K562 (cell line): ENCODE results near the gene AMH. TPM values are rescaled to one million over a fixed set of nuclear protein-coding genes. Genes with fewer than 3 reads are reported as not detected.

Experiments used
- DACH1 ChIP-seq: fragments of 450-650 bp; IDR thresholded peaks from 2 replicates; pipeline ENCODE4 v1.6.1; 2018; ENCODE audit not compliant: partially characterized antibody
- DPF2 ChIP-seq: fragments of 450-650 bp; IDR thresholded peaks from 2 replicates; pipeline ENCODE4 v1.6.1; 2016
- GABPA ChIP-seq: fragments of 200-800 bp; sonication (Bioruptor generic); conservative IDR thresholded peaks from 2 replicates; pipeline ENCODE4 v1.6.1; 2016; ENCODE audit warnings: low read depth, missing genetic modification characterization, missing compliant biosample characterization
- HMGN3 ChIP-seq: IDR thresholded peaks from 2 replicates; pipeline ENCODE4 v1.6.1; 2011; ENCODE audit warnings: borderline replicate concordance, low read depth, mild to moderate bottlenecking, mixed read lengths, low read length; ENCODE audit not compliant: insufficient read length; ENCODE audit errors: extremely low read depth
- KAT2B ChIP-seq: IDR thresholded peaks from one replicate; pipeline ENCODE4 v1.6.1; 2012; ENCODE audit warnings: low read depth, mild to moderate bottlenecking, control low read depth, inconsistent platforms, low read length, moderate library complexity
- MCM3 ChIP-seq: fragments of 450-650 bp; IDR thresholded peaks from 2 replicates; pipeline ENCODE4 v1.6.1; 2016
- SLC30A9 ChIP-seq: fragments of 250-450 bp; sonication (Bioruptor Pico); IDR thresholded peaks from 2 replicates; pipeline ENCODE4 v1.8.0; 2022; ENCODE audit warnings: mild to moderate bottlenecking, moderate library complexity
- ZBTB40 ChIP-seq, 2 experiments: fragments of 450-650 bp in 1 of 2; sonication (generic) in 1 of 2; formaldehyde crosslinking in 1 of 2; IDR thresholded peaks; 2 replicates each; pipeline versions ENCODE4 v1.7.1 to v1.9.0; 2016 to 2022; ENCODE audit warnings: inconsistent platforms in 1 of 2, mild to moderate bottlenecking in 1 of 2, missing genetic modification reagents in 1 of 2
- ZNF217 ChIP-seq: sonication (generic); formaldehyde crosslinking; IDR thresholded peaks from 2 replicates; pipeline ENCODE4 v1.8.0; 2022; ENCODE audit warnings: mild to moderate bottlenecking, missing genetic modification reagents
- ZNF232 ChIP-seq: sonication (generic); formaldehyde crosslinking; IDR thresholded peaks from 2 replicates; pipeline ENCODE4 v1.8.0; 2022; ENCODE audit warnings: mild to moderate bottlenecking, missing genetic modification reagents
- ZNF551 ChIP-seq: fragments of 250-450 bp; sonication (Bioruptor Pico); IDR thresholded peaks from 2 replicates; pipeline ENCODE4 v1.5.0; 2021; ENCODE audit warnings: mild to moderate bottlenecking, moderate library complexity
- polyA plus RNA-seq, 8 experiments: library from polyadenylated mRNA; depleted of rRNA in 4 of 8; stranded (reverse) in 5 of 8; unstranded in 3 of 8; fragments of >200 nt; fragmentation: Nextera tagmentation in 2 of 8; fragmentation: Illumina TruSeq in 1 of 8; extraction: Ambion mirVana in 2 of 8; extraction: Trizol in 1 of 8; gene quantifications; 2 replicates each; pipeline versions ENCODE4 v1.2.1 to v1.2.3, GENCODE V29; 2011 to 2014; ENCODE audit warnings: inconsistent platforms in 1 of 8, missing spikeins in 1 of 8
- total RNA-seq, 7 experiments: library from RNA; depleted of rRNA in 6 of 7; stranded (reverse); fragments of >200 nt in 6 of 7; fragmentation: Illumina TruSeq in 2 of 7; extraction: Trizol in 2 of 7; gene quantifications; 2 replicates each; pipeline versions ENCODE4 v1.2.1 to v1.2.3, GENCODE V29; 2011 to 2021; ENCODE audit warnings: low replicate concordance in 1 of 7
- TF ChIP-seq, protein P1 (sequence below): fragments of 450-650 bp; IDR thresholded peaks from 2 replicates; pipeline ENCODE4 v1.6.1; 2017; ENCODE audit warnings: antibody characterized with exemption, mild to moderate bottlenecking

The AMH gene
- total and polyA plus RNA-seq, 9 of the 15 experiments (the other 6 are each of a cell fraction or from before 2014, with no cell fraction given), result 0.29 to 27.4 (median 2.6) TPM; not detected in 2

GRCh38 chr19:2236314-2237050 is 12.6 kb upstream of the AMH start, which contains the start of the genes PLEKHJ1 and SF3A2 (continued):
- TF ChIP-seq MCM3 (no peak), ZBTB40 (IDR thresholded peaks at IDR 0.05) (peak; percentile 94), ZBTB40 (CRISPR knock-in tag; IDR thresholded peaks at IDR 0.05) (no peak), HMGN3 (peak; percentile 67), ZNF232 (CRISPR knock-in tag) (no peak), KAT2B (no peak), DPF2 (peak; percentile 55), SLC30A9 (CRISPR knock-in tag) (no peak), ZNF217 (CRISPR knock-in tag) (no peak), GABPA (tag) (peak; percentile 98), ZNF551 (no peak), DACH1 (peak; percentile 41)
- TF ChIP-seq, protein P1, sequence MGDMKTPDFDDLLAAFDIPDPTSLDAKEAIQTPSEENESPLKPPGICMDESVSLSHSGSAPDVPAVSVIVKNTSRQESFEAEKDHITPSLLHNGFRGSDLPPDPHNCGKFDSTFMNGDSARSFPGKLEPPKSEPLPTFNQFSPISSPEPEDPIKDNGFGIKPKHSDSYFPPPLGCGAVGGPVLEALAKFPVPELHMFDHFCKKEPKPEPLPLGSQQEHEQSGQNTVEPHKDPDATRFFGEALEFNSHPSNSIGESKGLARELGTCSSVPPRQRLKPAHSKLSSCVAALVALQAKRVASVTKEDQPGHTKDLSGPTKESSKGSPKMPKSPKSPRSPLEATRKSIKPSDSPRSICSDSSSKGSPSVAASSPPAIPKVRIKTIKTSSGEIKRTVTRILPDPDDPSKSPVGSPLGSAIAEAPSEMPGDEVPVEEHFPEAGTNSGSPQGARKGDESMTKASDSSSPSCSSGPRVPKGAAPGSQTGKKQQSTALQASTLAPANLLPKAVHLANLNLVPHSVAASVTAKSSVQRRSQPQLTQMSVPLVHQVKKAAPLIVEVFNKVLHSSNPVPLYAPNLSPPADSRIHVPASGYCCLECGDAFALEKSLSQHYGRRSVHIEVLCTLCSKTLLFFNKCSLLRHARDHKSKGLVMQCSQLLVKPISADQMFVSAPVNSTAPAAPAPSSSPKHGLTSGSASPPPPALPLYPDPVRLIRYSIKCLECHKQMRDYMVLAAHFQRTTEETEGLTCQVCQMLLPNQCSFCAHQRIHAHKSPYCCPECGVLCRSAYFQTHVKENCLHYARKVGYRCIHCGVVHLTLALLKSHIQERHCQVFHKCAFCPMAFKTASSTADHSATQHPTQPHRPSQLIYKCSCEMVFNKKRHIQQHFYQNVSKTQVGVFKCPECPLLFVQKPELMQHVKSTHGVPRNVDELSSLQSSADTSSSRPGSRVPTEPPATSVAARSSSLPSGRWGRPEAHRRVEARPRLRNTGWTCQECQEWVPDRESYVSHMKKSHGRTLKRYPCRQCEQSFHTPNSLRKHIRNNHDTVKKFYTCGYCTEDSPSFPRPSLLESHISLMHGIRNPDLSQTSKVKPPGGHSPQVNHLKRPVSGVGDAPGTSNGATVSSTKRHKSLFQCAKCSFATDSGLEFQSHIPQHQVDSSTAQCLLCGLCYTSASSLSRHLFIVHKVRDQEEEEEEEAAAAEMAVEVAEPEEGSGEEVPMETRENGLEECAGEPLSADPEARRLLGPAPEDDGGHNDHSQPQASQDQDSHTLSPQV, result peak; percentile 84
